GM11168 (cell line): Measurements from ENCODE around the gene RAB3GAP1.

Source experiments
- in situ Hi-C: fragments of 300-500 bp; cut with MboI; formaldehyde crosslinking; loops from one replicate; pipeline ENCODE4 v1.12.0; 2022; ENCODE audit warnings: low sequenced_read_pairs; ENCODE audit not compliant: unreplicated experiment

Gene RAB3GAP1

DNA sequence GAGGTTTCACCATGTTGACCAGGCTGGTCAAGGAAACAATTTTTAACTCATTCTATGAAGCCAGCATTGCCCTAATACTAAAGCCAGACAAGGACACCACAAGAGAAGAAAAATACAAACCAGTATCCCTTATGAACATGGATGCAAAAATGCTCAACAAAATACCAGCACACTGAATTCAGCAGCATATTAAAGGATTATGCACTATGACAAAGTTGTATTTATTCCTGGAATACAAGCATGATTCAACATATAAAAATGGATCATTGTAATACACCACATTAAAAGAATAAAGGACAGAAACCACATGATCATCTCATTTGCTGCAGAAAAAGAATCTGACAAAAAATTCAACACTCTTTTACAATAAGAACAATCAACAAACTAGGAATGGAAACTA, 138.7 kb downstream of the RAB3GAP1 start:
- in situ Hi-C loops: no loop called here

DNA sequence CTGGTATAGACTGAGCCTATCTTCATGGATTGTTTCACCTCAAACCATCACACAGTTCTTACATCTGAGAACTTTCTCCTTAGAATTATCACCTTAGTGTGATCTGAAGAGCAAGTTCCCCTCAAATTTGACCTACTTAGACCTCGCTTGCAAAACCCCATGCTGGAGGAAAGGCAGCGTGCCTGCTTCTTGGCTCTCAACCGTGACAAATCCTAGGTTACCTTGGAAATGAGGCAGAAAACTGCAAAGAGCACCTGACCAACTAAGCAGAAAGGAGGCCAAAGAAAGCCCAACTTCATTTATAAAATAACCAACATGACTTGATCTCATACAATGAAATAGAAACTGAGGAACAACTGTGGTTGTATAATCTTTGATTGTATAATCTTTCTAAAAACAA, 146.4 kb downstream of the RAB3GAP1 start:
- in situ Hi-C loops: no loop called here

DNA sequence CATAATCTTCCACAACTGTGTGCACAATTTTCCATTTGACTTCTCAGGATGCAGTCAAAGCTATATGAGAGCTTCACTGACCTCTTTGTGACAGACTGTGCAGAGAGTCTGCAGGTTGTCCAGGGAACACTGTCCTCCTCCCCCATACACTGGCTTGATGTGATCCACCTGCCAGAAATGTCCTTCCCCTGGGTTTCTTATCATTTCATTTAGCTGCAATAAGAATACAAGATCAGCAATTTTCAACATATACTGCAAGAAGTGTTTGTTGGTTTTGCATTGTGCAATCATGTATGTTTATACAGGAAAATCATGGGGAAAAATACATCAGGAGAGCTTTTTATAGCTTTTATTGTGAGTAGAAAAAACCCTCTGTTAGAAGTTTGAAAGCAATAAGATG, 150.7 kb downstream of the RAB3GAP1 start:
- in situ Hi-C loops: no loop called here

DNA sequence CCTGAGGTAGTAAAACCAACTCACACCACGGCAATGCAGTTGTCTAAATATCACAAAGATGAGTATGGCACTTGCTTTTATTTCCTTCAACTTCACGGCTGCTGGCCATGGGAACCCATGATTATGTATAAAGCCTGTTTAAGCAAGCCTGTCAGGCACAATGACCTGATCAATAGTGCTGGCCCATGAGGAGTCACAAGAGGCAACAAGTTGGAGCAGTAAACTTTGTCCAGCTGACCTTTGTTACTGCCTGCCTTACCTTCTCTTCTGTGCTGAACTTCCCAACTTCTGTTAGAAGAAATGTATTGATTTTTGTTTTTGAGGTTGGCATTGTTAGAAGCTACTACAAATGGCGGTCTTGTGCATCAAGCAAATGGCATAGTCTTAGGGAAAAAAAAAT, 151.9 kb downstream of the RAB3GAP1 start:
- in situ Hi-C loops: no loop called here

DNA sequence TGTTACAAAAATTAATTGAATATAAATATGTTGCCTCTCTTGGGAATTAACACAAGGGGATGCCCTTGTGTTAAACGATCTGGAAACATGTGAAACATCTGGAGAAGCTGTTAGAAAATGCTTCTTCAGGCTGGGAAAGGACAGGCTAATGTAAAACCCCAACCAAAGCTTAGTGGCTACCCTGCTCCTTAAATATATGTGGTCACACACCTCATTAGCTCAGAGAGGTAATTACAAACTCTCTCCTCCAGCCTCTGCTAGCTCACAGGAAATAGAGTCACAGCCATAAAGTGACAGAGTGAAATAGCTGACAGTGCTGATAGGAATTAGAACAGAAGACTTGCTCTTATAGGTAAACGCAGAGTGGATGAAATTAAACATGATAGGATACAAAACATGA, 155.9 kb downstream of the RAB3GAP1 start:
- in situ Hi-C loops: no loop called here

DNA sequence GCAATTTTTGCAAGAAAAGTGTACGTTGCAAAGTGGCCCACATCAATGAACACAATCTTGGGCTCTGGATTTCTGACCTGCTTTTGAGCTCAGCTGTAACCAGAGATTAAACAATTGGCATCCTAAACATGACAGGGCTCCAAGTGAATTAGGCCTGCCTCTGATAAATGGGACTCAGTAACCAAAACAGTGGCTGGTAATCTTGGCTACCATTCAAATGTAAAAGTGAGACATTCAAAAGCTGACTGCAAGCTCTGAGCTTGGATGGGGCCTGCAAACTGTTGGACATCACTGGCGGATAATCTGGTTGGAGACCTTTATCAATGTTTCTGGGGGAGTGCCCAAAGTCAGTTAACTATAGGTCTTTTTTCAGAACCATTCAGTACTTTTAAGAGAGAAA, 160.7 kb downstream of the RAB3GAP1 start:
- in situ Hi-C loops: no loop called here

DNA sequence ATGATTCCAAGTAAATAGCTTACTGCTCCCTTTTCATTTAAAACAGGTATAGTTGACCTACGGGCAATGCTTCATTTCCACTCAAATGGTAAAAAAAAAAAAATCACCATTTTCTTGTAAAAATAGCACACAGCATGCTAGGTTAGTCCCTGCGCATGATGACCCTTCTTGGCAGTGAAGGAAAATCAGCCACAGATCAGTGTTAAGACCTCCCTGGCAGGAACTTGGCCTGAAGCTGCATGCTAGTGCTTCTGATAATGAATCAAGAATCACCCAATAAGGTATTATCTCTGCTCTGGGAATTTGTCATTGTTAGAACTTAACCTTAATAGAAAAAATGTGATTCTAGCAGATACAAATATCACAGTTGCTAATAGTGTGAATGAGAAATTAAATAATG, 166.3 kb downstream of the RAB3GAP1 start:
- in situ Hi-C loops: no loop called here

DNA sequence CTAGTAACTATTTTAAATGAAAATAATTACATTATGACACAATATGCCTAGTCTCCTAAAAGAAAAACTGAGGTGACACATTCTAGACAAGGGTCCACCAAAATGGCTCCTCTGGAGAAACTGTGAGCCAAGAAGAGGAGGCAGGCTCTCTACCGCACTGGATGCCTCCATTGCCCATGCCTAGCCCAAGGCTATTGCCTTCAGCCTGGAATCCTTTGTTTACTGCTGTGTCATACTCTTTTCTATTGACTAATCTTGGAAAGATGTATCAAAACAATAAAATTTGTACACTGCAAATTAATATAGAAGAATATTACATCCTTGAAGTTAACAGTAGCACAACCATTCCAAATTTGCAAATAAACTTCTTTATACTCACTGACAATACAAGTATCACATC, 167.1 kb downstream of the RAB3GAP1 start:
- in situ Hi-C loops: no loop called here
